Activated naive CD4-positive, alpha-beta T cell treated with anti-CD3 and anti-CD28 coated beads, Interleukin-2, amount 10 ng/mL, durations not matched to agents 5 hours and 36 hours (primary cell): ENCODE data around the gene AATF. TPM values are rescaled to one million over a fixed set of nuclear protein-coding genes. Genes with fewer than 3 reads are reported as not detected.

Experiments
- microRNA-seq: library from miRNA; unstranded; fragments of <30 nt; microRNA quantifications from one replicate; pipeline ENCODE4 v1.2.0, GENCODE V29; 2022; ENCODE audit warnings: borderline microRNAs expressed, borderline replicate concordance
- total RNA-seq, 2 experiments: library from RNA; stranded (reverse); gene quantifications; one replicate each; pipeline ENCODE4 v1.2.3, GENCODE V29; 2021

Gene AATF, protein sequence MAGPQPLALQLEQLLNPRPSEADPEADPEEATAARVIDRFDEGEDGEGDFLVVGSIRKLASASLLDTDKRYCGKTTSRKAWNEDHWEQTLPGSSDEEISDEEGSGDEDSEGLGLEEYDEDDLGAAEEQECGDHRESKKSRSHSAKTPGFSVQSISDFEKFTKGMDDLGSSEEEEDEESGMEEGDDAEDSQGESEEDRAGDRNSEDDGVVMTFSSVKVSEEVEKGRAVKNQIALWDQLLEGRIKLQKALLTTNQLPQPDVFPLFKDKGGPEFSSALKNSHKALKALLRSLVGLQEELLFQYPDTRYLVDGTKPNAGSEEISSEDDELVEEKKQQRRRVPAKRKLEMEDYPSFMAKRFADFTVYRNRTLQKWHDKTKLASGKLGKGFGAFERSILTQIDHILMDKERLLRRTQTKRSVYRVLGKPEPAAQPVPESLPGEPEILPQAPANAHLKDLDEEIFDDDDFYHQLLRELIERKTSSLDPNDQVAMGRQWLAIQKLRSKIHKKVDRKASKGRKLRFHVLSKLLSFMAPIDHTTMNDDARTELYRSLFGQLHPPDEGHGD
- 10 to 100 TPM; 66.8 to 70.6 TPM for total RNA-seq

DNA sequence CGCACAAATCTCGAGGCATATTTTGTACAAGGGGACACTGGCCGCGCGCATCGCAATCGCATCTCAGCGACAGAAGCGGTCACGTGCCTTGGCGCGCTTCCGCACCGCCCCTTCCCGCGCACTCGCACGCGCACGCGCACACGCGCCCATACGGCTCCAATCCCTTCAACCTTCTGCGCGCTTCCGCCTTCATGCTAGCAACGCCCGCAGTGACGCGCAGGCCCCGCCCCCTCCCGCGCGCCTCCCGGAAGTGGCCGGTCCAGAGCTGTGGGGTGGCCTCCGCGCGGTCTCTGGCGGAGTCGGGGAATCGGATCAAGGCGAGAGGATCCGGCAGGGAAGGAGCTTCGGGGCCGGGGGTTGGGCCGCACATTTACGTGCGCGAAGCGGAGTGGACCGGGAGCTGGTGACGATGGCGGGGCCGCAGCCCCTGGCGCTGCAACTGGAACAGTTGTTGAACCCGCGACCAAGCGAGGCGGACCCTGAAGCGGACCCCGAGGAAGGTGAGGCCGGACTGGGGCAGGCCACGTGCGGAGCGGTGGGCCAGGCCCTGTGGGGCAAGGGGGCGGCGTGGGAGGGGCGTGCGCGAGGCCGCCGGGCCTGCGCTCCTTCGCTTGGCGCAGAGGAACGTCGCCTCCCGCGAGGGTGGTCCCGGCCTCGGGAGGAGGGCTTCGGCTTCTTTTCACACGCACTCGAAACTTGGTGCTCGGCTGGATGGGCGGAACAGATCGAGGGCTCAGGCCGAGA lies at the start of gene AATF:
TSS of gene AATF (plus strand) at position 238 of the 744 bp plus-strand sequence. CDS start at position 410, 172 bp downstream.

DNA sequence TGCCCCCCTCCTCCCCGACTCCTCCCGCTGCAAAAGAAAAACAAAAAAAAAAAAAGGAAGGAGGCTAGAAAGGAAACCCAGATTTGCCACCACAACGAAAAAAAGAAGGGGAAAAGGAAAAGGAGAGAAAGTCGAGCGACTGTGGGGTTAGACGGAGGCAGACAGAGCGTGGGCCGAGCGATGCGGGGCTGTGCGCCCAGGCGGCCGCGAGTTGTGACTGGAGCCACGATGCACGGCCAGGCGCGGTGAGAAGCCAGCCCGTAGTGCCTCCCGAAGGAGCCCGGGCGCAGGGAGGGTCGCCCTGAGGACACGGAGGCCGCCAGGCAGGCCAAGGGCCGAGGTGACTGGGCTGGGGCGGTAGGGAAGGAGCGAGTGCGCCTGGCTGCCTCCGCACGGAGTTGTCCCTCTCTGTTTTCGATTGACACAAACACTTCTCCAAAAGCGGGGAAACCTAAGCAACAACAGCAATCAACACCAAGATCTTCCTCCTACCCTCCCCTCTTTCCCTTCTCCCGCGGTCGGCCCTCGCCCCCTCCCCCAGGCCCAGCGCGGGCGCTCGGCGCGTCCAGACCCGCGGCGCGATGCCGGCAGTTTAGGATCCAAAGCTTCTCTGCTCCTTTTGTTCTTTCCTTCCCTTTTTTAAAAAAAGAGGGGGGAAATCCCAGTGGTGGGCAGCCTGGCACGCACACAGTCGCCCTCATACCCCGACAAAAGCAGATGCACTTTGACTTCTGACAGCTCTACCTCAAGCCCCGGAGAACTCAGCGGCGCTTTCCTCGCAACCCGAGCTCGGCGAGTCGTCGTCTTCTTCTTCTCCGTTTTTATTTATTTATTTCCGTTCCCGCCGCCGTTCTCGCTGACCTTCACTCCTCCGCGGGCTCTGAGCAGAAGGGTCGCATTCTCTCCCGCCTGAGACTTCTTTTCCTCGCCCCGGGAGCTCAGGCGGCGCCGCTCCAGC lies 11.5 kb upstream of the AATF start, which contains the start of gene LHX1:
TSS of gene LHX1 (plus strand) at position 475 of the 958 bp plus-strand sequence. CDS start 723 bp downstream, outside the sequence.

Small RNA genes within 50 kb of the gene (microRNA-seq; reads per million reads assigned to microRNA genes)
- not detected for gene MIR2909

Other genes with a start within 250 kb of the AATF start
- not detected for gene LHX1, start 11.5 kb upstream of the AATF start, total RNA-seq